Urinary bladder (tissue), 4 donors: ENCODE results near the gene CAPZB. TPM values are rescaled to one million over a fixed set of nuclear protein-coding genes. Genes with fewer than 3 reads are reported as not detected.
A peak's percentile ranks its signal among the peaks of the same experiment; 100 is the strongest.

ENCODE experiments used
- DNase-seq: peaks from one replicate; pipeline ENCODE4 v3.0.0-alpha.2; 2015; ENCODE audit errors: extremely low spot score
- H3K27ac ChIP-seq: one replicate; pipeline ENCODE4 v1.5.1; 2013; ENCODE audit warnings: low read depth, mild to moderate bottlenecking, moderate library complexity
- H3K36me3 ChIP-seq: one replicate; pipeline ENCODE4 v1.6.1; 2013; ENCODE audit warnings: mild to moderate bottlenecking, moderate library complexity; ENCODE audit not compliant: insufficient read depth
- H3K4me1 ChIP-seq: one replicate; pipeline ENCODE4 v1.6.1; 2013; ENCODE audit warnings: mild to moderate bottlenecking, moderate library complexity; ENCODE audit not compliant: insufficient read depth
- H3K4me3 ChIP-seq: one replicate; pipeline ENCODE4 v1.5.1; 2013; ENCODE audit warnings: low read depth, low read length
- WGBS: extraction: QIAGEN DNeasy Blood & Tissue Kit; methylation state at CpG from one replicate; pipeline ENCODE4 v1.1.7; 2013; 5-methylcytosine and 5-hydroxymethylcytosine counted together
- polyA plus RNA-seq: library from polyadenylated mRNA; stranded (reverse); fragments of 200-250 nt; gene quantifications from one replicate; pipeline ENCODE4 v1.2.3, GENCODE V29; 2013
- total RNA-seq: library from RNA; depleted of rRNA; stranded (reverse); fragments of >200 nt; gene quantifications from one replicate; pipeline ENCODE4 v1.2.3, GENCODE V29; 2014
- donor health status: healthy with polysubstance abuse.
- donor health status: healthy.

Gene CAPZB
- total and polyA plus RNA-seq, 2 donors = 77.1 to 372 TPM

- H3K4me3 ChIP-seq = no peak overlapping the region
- 80% methylated on average over 8 of the region's 8 CpGs for WGBS
- no peak overlapping the region for H3K27ac ChIP-seq
- H3K36me3 ChIP-seq = no peaks in the 10 kb centered on the region
- H3K4me1 ChIP-seq = peaks cover 1% of the 10 kb centered on the region
- DNase-seq = no peak
Measured at GRCh38 chr1:19363536-19364152, 121.7 kb downstream of the CAPZB start.

GRCh38 chr1:19361611-19362147 is 123.7 kb downstream of the CAPZB start:
- DNase-seq = no peak
- H3K36me3 ChIP-seq = no peaks in the 10 kb centered on the region
- no peak overlapping the region for H3K4me3 ChIP-seq
- 43% methylated on average over 8 of the region's 8 CpGs for WGBS
- peaks cover 1% of the 10 kb centered on the region for H3K4me1 ChIP-seq
- no peak overlapping the region for H3K27ac ChIP-seq

- Histone ChIP-seq H3K27ac (no peak overlapping the region), H3K36me3 (no peaks in the 10 kb centered on the region), H3K4me3 (no peak overlapping the region), H3K4me1 (peaks cover 1% of the 10 kb centered on the region)
- DNase-seq = peak; percentile 64
- 70% methylated on average over 18 of the region's 18 CpGs for WGBS
Measured at GRCh38 chr1:19360843-19361610, 124.3 kb downstream of the CAPZB start.

GRCh38 chr1:19360432-19360831 is 124.9 kb downstream of the CAPZB start:
- peaks cover 1% of the 10 kb centered on the region for H3K4me1 ChIP-seq
- H3K4me3 ChIP-seq = no peak overlapping the region
- no peak overlapping the region for H3K27ac ChIP-seq
- DNase-seq = no peak
- H3K36me3 ChIP-seq = no peaks in the 10 kb centered on the region
- 24% methylated on average over 11 of the region's 11 CpGs for WGBS

GRCh38 chr1:19360016-19360415 is 125.3 kb downstream of the CAPZB start:
- H3K4me3 ChIP-seq = no peak overlapping the region
- H3K27ac ChIP-seq = no peak overlapping the region
- H3K36me3 ChIP-seq = no peaks in the 10 kb centered on the region
- H3K4me1 ChIP-seq = peaks cover 1% of the 10 kb centered on the region
- DNase-seq = no peak
- 25% methylated on average over 6 of the region's 6 CpGs for WGBS

GRCh38 chr1:19359357-19359756 is 126.0 kb downstream of the CAPZB start:
- peak overlapping the region; percentile 1 for H3K27ac ChIP-seq
- 90% methylated on average over 11 of the region's 11 CpGs for WGBS
- DNase-seq = no peak
- H3K36me3 ChIP-seq = no peaks in the 10 kb centered on the region
- peaks cover 1% of the 10 kb centered on the region for H3K4me1 ChIP-seq
- no peak overlapping the region for H3K4me3 ChIP-seq

- no peaks in the 10 kb centered on the region for H3K36me3 ChIP-seq
- H3K27ac ChIP-seq = no peak overlapping the region
- peaks cover 1% of the 10 kb centered on the region for H3K4me1 ChIP-seq
- 87% methylated on average over 8 of the region's 8 CpGs for WGBS
- no peak overlapping the region for H3K4me3 ChIP-seq
- no peak for DNase-seq
Measured at GRCh38 chr1:19358710-19359109, 126.6 kb downstream of the CAPZB start.

GRCh38 chr1:19357299-19357986 is 127.9 kb downstream of the CAPZB start:
- no peaks in the 10 kb centered on the region for H3K36me3 ChIP-seq
- no peak overlapping the region for H3K27ac ChIP-seq
- peaks cover 1% of the 10 kb centered on the region for H3K4me1 ChIP-seq
- DNase-seq = no peak
- WGBS = 85% methylated on average over 13 of the region's 13 CpGs
- H3K4me3 ChIP-seq = no peak overlapping the region

- H3K27ac ChIP-seq = no peak overlapping the region
- no peaks in the 10 kb centered on the region for H3K36me3 ChIP-seq
- no peaks in the 10 kb centered on the region for H3K4me1 ChIP-seq
- 93% methylated on average over 5 of the region's 5 CpGs for WGBS
- H3K4me3 ChIP-seq = no peak overlapping the region
- no peak for DNase-seq
Measured at GRCh38 chr1:19356266-19356665, 129.1 kb downstream of the CAPZB start.

- Histone ChIP-seq H3K4me1 (no peaks in the 10 kb centered on the region), H3K36me3 (no peaks in the 10 kb centered on the region), H3K4me3 (no peak overlapping the region), H3K27ac (no peak overlapping the region)
- no peak for DNase-seq
- 68% methylated on average over 6 of the region's 6 CpGs for WGBS
Measured at GRCh38 chr1:19354531-19354981, 130.8 kb downstream of the CAPZB start.

- WGBS = 68% methylated on average over 8 of the region's 8 CpGs
- no peak overlapping the region for H3K4me3 ChIP-seq
- H3K27ac ChIP-seq = no peak overlapping the region
- H3K36me3 ChIP-seq = no peaks in the 10 kb centered on the region
- H3K4me1 ChIP-seq = no peaks in the 10 kb centered on the region
- no peak for DNase-seq
Measured at GRCh38 chr1:19353596-19353995, 131.7 kb downstream of the CAPZB start.

- WGBS = 88% methylated on average over 14 of the region's 14 CpGs
- Histone ChIP-seq H3K36me3 (no peaks in the 10 kb centered on the region), H3K4me1 (no peaks in the 10 kb centered on the region), H3K4me3 (no peak overlapping the region), H3K27ac (no peak overlapping the region)
- no peak for DNase-seq
Measured at GRCh38 chr1:19352839-19353238, 132.5 kb downstream of the CAPZB start.

- H3K36me3 ChIP-seq = no peaks in the 10 kb centered on the region
- no peak overlapping the region for H3K4me3 ChIP-seq
- H3K27ac ChIP-seq = no peak overlapping the region
- no peak for DNase-seq
- 39% methylated on average over 10 of the region's 10 CpGs for WGBS
- no peaks in the 10 kb centered on the region for H3K4me1 ChIP-seq
Measured at GRCh38 chr1:19351873-19352272, 133.5 kb downstream of the CAPZB start.
